HG02678 (cell line): ENCODE data around the gene NFIB.

ENCODE experiments used
- ATAC-seq: cut with Tn5 transposase; IDR thresholded peaks from one replicate; pipeline ENCODE4 v1.9.1; 2021; ENCODE audit warnings: mild to moderate bottlenecking, moderate library complexity; ENCODE audit not compliant: unreplicated experiment

Gene NFIB

GRCh38 chr9:14192556-14192955, 121.4 kb downstream of the NFIB start:
- no peak for ATAC-seq

DNA sequence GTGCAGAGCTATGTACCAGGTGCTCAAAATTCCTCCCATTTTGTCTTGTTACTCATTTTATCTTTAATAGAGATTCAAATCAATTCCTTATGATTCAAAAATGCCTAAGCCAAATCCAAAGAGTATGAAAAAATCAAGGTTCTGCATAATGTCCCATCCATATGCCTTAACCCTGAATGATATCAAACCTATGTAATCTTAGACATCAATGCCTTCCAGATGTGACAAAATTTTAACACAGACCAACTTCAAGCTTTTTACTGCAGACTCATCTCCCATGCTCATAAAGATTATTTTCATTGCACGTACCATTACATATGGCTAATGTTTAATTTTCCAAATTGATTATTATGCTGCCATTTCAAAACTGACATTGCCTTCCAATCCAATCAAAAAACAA, 122.4 kb downstream of the NFIB start:
- no peak for ATAC-seq

GRCh38 chr9:14190240-14190639, 123.7 kb downstream of the NFIB start:
- ATAC-seq: no peak

DNA sequence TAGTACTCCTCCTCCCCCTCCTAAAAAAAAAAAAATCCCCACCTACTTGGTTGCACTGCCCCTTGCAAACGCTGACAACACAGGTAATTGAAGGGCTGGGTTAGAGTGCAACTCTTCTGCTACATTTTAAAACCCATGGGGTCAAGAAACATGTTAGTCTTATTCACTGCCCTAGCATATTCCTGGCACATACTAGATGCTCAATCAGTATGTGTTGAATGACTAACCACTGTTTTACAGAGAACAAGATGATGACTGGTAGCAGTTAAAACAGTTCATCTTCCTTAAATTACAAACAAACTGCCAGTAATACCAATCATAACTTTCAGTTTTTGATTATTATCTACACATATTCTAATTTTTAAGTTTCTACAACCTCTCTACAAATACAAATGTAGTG, 124.4 kb downstream of the NFIB start:
- ATAC-seq: no peak

DNA sequence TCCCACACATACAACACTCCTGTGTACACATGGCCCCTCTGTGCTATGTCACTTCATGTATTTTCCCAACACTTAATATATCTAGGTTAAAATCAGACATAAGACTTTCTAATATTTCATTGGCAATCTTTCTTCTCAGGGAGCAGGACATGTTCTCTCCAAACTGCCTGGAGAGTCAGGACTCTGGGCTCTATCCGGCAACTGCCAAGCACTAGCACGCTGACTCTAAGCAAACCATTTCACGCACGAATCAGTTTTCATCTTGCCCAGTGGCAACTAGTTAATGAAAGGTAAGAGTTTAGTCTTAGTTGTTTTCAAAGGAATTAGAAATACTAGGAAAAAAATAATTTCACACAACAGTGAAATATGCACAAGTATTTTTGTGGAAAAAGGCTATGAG, 124.8 kb downstream of the NFIB start:
- ATAC-seq: no peak

GRCh38 chr9:14188538-14188937, 125.4 kb downstream of the NFIB start:
- no peak for ATAC-seq

DNA sequence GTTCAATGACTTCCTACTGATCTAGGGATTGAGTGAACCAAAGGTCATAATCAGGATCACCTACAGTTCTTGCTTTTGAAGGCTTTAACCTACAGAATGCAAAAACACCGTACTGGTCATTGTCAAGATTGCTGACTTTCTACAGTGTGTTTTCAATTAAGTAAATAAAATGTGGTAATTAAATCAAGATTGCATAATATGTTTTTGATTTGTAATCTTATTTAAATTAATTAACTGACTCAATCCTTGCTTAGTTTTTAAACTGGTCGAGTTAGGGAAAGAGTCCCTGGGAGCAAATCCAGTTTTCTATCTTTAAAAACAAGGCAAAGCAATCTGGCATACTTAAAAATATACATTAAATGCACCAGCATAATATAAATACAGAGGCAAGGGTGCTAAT, 125.9 kb downstream of the NFIB start:
- ATAC-seq: no peak

DNA sequence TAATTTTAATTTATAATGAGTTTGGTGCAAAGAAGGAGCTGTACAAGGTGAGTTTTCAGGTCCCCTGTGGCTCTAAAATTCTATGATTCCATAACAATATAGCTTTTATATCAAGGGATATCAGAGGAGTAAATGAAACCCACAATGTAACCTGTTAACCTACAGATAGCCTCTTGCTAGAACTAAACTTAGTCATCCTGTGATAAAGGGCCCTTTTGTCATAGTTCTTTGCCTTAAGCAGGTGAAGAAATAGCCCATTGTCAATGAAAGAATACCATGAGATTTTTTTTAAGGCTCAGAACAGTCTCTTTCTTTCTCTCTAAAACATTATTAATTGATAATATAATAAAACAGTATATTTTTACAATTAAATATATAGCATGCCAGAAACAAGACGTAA, 127.8 kb downstream of the NFIB start:
- ATAC-seq: no peak

DNA sequence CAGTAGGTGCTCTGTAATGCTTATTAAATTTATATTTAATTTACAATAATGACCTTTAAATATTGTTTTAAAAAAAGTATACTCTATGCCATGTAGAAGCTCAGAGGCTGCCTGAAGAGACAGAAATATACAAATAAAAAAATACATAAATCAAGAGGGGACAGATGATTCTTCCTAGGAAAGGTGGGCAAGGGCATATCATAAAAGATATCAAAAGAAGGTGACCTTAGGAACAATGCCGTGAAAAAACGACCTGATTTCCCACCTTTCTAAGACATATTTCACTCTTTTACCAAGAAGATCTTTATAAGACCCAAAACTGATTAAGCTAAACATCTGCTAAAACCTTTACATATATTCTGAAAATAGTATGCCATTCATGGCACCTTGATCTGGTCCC, 128.9 kb downstream of the NFIB start:
- no peak for ATAC-seq

DNA sequence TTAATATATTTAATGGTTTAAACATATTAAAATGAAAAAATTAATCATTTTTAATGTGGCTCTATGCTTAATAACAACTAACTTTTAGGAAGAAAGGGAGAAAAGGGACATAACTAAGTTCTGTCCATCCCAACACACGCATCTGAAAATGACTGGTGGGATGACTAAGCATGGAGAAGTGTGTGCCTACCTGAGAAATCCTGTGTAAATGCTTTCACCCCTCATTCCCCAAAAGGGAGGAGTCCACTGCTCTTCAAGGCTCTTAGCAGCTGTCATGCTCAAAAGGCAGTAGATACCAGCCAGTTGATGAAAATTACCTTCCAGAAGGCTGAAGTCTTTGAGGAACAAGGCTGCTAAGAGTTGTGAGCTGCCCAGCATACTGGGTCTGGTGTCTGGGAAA, 130.9 kb downstream of the NFIB start:
- ATAC-seq: no peak

DNA sequence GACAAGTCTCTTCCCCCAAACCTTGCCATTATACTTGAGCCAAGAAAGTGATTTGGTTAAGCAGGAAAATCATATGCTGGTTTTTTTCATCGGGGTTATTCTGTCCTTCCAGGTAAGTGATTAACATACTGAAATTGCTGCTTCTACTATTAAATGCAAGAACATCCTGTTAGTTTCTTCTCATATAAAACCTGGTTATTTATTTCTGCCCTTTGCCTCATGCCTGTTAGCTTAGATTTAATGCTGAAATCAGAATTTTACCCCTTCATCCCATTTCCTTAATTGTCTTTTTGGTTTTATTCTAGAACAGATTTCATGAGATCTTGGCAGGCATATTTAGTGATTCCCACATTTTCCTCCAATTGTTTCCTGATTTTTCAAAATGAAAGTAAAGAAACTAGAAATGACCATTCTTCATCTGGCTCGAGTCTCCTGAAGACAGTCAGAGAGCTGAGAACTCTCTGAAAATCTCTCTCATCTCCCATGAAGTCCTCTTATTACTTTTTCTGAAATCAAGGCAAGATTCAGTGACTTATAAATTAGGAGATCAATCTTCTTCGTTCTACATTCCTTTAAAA, 132.9 kb downstream of the NFIB start:
- no peak for ATAC-seq

- ATAC-seq: no peak
These were observed 133.6 kb downstream of the NFIB start for GRCh38 chr9:14180093-14180959.

DNA sequence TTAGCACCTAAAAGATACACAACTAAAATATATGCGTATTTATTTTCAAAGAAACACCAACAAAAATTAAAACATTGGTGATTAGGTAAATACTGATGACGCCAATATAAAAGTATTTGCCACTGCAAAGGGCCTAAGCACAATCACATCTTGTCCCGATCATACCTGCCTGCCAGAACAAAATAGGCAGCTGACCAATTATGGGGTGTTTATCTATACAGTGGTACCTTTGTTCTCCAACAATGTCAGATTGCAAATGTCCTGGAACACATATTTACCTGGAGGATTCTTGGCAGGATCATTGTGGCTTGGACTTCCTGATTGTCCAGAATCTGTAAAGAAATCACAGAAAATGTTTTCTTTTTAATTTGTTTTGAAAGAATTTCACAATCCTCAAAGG, 134.5 kb downstream of the NFIB start:
- no peak for ATAC-seq

- ATAC-seq: no peak
These were observed 138.2 kb downstream of the NFIB start for GRCh38 chr9:14175778-14176177.

GRCh38 chr9:14173713-14174112, 140.2 kb downstream of the NFIB start:
- ATAC-seq: no peak

GRCh38 chr9:14170973-14171596, 142.9 kb downstream of the NFIB start:
- peak; percentile 79 for ATAC-seq

- ATAC-seq: peak; percentile 33
These were observed 143.5 kb downstream of the NFIB start for GRCh38 chr9:14170392-14170931.

- no peak for ATAC-seq
These were observed 145.6 kb downstream of the NFIB start for GRCh38 chr9:14168381-14168780.

- ATAC-seq: no peak
These were observed 148.4 kb downstream of the NFIB start for GRCh38 chr9:14165376-14166035.

- no peak for ATAC-seq
These were observed 149.0 kb downstream of the NFIB start for GRCh38 chr9:14164908-14165307.

- ATAC-seq: no peak
These were observed 154.3 kb downstream of the NFIB start for GRCh38 chr9:14159440-14160216.
